KG1 (cell line): ENCODE data around the gene ATP13A3.

ENCODE experiments used
- DNase-seq: peaks from one replicate; lab custom pipeline; 2025; lab: John Stamatoyannopoulos, UW

The ATP13A3 gene

DNA sequence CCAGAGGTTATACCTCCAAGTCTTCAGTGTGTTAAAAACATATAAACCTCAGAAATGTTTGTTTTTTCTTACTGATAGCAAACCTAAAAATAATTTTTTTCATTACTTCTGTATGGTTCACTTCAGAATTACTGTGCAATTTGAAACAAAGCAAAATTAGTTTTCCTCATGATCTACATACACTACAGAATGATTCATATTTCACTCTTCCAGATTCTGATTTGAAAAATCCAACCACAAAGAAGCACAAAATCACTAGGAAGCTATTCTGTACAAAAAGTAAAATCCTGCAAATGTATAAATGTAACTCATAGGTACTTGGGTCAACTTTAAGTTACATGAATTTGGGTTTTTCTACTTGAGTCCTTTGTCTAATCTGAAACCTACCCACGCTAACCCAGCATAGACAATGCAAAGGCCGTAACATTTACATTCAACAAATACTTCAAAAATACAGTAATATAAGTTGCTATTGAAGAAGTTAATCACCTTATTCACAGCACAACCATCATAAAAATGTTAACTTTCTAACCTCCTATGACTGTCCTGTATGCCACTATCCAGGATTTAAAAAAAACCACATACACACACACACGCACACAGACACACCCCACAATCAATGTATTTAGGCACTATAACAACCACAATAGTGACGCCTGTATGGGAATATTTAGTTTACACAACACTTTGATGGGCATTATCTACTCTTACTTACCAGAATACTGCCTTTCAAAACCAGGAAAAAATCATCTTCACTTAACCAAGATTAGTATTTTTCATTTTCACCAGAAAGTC, 11.5 kb downstream of the ATP13A3 start:
- DNase-seq = no peak

DNA sequence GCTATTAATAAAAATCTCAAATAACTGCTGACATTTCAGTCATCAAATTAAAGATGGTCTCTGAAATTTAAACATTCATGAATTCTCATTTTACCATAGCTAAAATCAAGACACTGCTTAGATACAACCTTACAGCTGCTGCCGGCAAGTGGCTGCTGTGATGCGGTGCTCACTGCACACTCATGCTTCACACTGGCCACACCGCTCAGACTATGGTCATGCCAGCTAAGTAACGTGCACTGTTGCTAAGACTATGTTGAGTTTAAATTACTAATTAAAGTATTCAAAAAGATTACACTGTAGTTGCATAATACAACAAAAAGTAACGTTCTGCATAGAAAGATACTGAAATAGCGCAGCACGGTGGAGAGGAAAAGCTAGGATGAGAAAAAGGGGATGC, 12.1 kb downstream of the ATP13A3 start:
- no peak for DNase-seq

DNA sequence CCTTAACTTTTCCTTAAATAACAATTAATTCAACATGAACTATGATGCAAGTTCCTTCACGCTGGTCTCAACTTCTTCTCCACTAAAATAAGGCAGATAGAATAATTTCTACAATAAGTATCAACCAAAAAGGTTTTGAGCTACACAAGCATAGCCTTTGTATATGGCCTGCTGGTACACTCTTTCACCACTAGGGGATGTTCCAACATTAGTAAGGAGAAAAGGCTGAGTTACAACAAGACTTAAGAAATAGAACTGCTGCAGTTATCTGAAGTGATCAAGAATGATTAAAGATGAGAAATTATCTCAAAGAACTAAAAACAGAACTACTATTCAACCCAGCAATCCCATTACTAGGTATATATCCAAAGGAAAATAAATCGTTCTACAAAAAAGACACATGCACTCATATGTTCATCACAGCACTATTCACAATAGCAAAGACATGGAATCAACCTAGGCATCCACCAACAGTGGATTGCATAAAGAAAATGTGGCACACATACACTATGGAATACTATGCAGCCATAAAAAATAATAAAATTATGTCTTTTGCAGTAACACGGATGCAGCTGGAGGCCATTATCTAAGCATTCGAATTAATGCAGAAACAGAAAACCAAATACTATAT, 14.4 kb downstream of the ATP13A3 start:
- DNase-seq = no peak

DNA sequence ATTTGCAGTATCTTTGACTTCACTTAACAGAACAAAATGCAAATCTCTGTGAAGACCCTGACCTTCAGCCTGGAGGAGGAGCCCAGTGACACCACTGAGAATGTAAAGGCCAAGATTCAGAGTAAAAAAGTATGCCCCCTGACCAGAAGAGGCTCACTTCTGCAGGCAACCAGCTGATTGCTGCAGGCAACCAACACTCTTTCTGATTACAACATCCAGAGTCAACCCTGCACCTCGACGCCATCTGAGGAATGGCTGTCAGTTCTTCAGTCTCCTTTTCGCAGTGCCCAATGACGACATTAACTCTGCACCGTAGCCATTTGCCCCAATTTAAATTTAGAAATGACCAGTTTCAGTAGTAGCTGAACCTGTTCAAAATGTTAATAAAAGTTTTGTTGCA, 14.9 kb downstream of the ATP13A3 start:
- no peak for DNase-seq

DNA sequence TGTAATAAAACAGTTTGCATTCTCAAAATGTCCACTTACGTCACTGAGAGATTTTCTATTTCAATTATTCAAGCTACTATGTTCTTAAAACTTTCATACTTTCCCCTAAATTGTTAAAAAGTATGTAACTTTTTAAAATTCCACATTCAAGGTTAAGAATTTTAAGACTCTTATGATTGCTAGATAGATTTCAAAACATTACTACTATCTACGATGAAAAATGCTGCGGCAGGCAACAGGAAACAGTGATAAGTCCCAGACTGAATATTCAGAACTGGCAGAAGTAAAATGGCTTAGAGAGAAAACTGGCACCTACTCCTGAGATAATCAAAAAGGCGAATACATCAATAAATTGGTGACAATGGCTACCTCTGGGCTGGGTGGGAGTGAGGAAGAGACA, 16.2 kb downstream of the ATP13A3 start:
- DNase-seq = no peak

DNA sequence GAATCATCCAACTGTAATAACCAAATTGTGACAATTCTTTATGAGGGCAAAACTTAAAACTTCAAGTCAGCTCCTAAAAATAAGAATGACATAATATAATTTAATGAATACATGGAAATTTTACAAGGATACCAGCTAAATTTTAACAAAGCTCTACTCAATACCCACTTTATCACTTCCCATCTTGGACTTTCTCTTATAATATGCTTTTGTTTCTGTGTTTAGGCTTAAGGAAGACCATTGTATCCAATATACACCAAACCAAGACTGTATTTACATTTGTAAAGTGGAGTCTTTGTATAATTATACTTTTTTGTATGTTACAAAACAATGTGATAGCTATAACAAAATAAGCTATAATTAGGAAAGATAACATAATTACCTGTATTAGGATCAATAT, 16.8 kb downstream of the ATP13A3 start:
- no peak for DNase-seq

DNA sequence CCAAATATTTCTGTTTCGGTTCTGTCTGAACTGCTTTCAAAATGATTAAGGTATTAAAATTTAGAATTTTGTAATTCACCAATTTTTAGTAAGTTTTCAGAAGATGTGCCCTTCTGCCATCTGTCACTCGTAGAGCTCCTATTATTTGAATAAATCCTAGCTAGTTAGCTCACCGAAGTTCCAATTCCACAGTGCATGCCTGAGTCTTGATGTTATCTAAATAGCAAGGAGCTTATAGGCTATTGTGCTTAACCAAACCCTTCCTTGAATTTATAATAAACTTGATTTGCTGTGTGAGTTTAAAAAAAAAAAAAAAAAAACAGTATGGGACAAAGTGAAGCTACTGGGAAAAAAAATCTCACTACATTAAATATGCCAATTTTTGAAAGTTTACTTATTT, 18.7 kb downstream of the ATP13A3 start:
- DNase-seq = no peak

DNA sequence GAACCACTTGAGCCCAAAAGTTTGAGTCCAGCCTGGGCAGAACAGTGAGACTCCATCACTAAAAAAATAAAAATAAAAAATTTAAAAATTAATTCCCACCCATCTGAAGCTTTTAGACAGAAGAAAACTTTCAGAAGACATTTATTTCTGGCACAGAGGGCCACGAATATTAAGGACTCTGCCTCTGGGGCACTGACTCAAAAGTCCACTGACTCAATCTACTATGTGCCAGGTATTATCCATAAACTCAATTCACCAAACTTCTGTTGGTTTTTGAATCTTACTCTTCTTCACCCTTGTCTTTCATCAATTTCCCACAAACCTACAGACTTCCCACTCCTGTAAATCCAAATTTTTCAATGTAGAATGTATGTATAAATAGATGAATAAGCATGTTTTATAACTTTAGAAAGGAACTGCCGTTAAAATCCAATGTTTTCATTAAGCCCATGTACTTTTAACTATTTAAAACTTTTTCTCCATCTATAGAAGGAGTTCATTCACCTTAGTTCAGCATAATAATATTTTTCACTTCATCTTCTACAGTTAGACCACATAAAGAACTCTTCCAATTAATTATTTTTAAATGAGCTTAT, 19.9 kb downstream of the ATP13A3 start:
- DNase-seq = no peak

DNA sequence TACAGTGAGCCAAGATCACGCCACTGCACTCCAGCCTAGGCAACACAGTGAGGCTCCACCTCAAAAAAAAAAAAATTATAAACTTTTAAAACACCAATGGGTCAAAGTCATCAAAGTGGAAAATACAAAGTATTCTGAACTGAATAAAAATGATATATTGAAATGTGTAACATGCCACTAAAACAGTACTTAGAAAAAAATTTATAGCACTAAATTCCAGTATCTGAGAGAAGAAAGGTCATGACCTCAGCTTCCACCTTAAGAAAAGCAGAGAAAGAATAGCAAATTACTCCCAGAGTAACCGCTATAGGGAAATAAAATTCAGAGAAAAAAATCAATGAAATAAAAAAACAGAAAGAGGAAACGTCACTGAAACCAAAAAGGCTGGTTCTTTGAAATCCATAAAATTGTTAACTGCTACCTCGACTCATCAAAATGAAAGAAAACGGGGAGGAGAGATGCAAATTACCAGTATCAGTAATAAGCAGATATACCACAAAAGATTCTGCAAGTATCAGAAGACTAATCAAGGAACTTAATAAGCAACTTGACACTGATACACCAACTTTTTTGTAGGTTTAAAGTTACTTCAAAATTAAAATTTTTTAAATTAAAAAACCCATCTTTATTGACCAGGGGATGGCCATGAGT, 20.8 kb downstream of the ATP13A3 start:
- no peak for DNase-seq

DNA sequence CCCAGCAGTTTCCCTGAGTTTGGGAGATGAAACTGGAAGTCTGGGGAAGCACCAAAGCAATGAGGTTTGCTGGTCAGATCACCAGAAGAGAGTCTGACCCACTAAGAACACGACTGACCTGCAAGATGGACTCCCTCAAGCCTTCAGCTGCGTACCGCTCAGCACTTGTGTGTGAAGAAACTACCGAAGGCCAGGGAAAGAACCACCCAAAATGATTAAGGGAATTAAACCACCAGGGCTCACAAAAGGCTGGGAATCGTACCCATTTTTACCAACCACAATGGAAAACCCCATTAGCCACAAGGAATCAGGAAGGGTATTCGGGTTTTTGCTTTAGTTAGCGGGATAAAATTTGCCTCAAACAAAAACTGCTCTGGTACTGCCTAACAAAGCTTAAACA, 21.6 kb downstream of the ATP13A3 start:
- no peak for DNase-seq

DNA sequence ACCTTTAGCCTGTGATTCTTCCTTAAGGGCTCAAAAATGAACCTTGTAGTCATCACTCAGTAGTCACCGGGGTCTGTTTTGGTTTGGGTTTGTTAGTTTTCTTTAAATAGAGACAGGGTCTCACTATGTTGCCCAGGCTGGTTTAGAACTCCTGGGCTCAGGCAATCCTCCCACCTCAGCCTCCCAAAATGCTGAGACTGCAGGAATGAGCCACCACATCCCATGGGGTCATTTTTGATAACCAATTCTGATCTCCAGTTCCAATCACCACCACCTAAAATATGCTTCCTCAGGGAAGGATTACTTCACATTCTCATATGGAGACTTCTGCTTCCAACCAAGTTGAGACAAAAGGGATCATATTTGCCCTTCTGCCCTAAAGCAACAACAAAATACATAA, 22.1 kb downstream of the ATP13A3 start:
- no peak for DNase-seq

DNA sequence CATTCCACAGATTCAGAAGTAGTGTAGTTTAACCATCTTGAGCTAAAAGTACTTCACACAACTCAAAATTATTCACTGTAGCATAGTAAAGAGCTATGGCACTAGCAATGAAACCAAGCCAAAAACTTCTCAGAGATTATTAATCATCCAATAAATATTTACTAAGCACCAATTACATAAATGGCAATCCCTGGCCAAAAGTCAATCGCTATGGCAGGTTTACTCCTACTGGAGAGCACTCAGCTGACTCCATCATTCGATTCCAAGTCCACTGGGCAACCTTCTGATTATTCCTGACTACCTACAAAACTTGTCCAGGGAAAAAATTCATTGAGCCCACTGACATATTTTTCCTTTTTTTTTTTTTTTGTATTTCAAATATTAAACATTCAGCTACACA, 23.9 kb downstream of the ATP13A3 start:
- DNase-seq = no peak

DNA sequence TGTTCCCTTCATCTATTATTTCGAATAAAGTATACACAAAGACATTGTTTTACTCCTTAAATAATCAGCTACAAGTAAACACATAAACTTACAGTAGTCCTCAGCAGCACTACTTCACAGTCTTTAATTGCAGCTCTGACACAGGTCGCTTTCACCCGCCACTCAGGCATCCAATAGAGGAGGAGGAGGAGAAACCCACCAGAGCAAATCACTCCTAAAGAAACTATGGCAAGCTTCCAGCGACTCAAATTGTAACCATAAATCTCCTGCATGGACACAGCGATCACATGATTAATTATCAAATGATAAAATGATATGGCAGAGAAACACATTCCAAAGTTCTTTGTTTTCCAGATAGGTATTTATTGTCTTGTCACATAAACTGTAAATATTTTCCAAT, 26.2 kb downstream of the ATP13A3 start:
- DNase-seq = no peak

DNA sequence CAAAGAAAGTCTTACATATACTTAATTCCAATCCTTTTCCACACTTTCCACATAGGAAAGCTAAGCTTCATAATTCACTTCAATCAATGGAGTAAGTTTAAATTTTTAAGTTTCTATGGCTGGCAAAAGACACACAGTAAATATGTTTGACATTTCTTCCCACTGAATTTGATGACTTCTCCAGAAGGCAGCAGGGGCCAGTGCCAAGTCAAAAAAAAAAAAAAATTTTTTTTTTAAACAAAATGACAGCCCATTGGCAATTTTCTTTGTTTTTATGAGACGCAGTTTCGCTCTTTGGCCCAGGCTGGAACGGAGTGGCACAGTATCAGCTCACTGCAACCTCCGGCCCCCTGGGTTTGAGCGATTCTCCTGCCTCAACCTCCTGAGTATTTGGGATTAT, 28.7 kb downstream of the ATP13A3 start:
- DNase-seq = no peak

DNA sequence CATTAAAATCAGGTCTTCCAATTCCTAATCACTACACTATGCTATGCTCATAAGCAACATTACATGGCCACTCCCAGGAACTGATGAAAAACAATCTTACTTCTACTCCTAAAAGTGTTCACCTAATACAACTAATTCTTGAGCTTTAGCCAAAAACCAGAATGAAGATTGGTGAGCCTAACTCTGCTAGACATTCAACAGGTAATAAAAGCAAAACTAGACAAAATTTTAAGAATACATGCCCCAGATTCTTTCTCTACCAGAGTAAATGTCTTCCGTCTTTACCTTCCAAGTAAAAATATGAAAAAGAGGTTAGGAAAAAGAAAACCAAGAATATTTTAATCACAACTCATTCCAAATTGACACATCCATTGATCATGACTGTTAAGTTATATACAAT, 31.3 kb downstream of the ATP13A3 start:
- DNase-seq = no peak

DNA sequence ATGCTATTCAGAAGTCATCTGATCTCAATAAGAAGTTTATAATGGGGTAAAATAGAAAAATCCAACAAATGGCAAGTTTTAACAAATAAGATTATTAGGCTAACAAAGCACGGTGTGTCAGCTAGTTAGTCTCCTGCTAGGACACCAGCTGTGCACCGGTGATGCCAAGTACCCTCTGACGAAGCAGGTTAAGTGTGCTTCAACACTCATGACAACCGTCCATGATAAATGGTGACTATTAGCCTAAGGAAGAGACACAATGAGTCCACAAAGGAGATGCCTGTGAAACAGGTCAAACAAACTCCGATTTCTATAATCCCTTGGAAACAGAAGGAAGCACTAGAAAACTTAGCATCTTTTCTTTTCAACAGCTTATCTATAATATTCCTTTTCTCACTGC, 36.5 kb downstream of the ATP13A3 start:
- no peak for DNase-seq

DNA sequence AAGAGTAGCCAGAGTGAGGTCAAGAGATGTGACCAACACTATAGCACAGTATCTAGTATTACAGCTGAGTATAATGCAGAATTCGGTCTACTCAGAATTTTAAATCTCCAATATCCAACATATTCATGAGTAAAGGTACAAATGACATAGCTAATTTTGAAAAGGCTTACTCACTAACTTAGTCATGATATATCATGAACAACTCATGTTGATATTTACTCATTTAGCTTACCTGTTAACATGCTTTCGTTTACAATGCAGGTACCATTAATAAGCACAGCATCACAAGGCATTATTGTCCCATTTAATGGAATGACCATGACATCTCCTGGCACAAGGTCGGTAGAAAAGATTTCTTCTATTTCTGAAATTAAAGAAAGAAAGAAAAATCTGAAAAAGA, 36.9 kb downstream of the ATP13A3 start:
- no peak for DNase-seq

DNA sequence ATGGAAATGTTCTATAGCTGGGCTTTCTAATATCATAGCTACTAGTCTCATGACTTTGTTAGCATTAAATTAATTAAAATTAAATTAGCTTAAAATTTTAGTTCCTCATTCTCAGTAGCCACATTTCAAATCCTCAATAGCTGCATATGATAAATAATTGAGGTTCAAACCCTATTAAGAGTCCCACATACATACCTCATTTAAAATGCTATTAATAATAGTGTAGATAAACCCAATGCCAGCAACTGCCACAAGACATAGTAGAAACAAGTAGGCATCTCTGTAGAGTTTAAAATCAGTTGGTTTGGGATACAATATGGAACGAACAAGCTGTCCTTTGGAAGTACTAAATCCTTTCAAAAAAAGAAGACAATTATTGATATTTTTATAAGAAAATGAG, 39.1 kb downstream of the ATP13A3 start:
- DNase-seq = no peak

DNA sequence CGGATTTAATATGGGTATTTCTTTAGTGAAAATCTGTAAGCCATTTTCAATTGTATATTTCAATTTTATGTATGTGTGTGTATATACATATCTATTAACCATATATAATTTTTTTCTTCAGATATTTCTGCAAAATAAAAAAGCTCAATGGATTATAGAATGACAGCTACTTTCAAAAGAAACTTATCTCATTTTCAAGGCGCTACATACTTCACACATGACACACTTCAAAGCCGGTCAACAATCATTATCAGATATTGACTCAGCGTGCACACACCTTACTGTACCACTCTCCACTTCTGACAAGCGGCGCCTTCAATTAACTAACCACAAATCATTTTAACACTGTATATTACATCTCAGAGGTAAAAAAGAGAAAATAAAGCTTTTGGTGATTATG, 39.6 kb downstream of the ATP13A3 start:
- DNase-seq = no peak

DNA sequence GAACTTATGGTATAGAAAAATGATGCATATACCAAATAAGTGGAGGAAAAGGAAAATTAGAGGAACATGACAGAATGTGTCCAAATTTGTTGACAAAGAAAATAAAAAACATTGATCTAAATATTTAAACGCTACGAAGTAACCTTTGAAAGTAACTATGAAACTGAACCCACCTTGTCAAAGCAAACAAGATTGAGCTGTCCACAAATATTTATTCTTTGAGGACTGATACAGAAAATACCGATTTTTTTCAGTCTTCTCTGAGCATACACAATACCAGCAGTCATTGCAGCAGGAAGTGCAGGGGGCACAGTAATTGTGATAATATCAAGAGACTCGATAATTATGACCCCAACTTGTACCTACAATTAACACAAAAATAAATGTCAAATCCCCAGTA, 40.0 kb downstream of the ATP13A3 start:
- no peak for DNase-seq

DNA sequence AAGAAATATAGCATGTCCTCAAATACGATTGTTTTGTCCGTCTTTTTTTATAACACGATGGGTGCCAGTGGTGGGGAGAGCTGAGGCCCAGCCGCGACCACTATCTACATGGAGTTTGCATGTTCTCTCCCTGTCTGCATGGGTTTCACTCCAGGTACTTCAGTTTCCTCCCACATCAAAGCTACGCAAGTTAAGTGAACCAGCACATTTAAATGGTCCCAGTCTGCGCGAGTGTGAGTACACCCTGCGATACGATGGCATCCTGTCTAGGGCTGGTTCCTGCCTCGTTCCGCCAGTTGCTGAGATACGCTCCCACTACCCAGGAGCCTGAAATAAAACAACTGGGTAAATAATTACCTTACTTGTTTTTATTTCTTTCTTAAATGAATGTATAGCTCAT, 40.6 kb downstream of the ATP13A3 start:
- DNase-seq = no peak

DNA sequence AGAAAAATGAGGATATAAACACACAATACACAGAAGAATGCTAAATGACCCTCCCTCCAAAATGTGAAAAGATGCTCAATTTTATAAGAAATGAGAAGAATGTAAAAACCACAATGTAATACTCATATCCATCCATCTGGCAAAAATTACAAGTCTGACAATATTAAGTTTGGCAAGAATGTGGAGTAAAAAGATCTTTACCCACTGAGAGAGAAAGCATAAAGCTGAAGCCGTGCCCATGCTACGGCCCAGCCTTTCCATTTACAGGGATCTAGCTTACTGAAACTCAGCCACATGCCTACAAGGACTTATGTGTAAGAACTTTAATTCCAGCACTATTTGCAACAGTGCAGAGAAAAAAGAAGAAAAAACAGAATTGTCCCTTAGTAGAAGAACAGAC, 42.9 kb downstream of the ATP13A3 start:
- no peak for DNase-seq

DNA sequence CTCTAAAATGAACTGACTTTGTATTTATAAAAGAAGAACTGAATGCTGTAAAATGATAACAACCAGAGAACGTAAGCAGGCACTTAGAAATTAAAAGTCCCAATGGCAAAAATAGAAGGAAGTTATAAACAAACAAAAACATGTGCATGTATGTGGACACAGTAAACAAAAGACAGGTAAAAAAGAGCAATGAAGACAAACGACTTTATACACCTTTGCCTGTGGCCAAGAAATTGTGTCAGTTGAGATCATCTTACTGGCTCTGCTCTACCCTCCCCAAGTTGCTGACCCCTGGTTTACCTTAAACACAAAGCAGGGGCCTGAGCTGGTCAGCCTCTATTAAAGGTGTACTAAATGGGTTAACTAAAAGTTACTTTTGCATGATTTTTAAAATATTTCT, 46.0 kb downstream of the ATP13A3 start:
- DNase-seq = no peak
